ENCODE results near the gene MIOX.

DNA sequence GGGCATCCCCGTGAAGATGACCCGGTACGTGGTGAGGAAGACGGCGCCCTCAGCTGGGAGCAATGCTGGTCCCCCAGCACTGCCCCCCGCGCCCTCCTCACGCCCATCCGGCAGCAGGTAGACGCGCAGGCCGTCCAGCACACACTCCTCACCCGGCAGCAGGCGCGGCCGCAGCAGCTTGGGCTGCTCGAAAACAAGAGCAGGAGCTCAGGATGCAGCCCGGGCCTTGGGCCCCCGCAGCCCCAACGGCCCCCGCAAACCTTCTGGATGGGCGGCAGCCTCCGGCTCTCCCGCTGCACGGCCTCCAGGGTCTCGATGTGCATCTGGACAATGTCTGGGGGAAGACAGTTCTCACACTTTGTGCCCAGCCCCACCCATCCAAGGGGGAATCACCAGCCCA, 25.1 kb upstream of the MIOX start:
- TF ChIP-seq EZH2 (IDR thresholded peaks at IDR 0.05; ENCODE audit: borderline replicate concordance, insufficient read depth, low read length, poor library complexity, severe bottlenecking) (no peak), TAF1 (IDR thresholded peaks at IDR 0.05; ENCODE audit: low read depth) (no peak)
- TF ChIP-seq, protein P1, sequence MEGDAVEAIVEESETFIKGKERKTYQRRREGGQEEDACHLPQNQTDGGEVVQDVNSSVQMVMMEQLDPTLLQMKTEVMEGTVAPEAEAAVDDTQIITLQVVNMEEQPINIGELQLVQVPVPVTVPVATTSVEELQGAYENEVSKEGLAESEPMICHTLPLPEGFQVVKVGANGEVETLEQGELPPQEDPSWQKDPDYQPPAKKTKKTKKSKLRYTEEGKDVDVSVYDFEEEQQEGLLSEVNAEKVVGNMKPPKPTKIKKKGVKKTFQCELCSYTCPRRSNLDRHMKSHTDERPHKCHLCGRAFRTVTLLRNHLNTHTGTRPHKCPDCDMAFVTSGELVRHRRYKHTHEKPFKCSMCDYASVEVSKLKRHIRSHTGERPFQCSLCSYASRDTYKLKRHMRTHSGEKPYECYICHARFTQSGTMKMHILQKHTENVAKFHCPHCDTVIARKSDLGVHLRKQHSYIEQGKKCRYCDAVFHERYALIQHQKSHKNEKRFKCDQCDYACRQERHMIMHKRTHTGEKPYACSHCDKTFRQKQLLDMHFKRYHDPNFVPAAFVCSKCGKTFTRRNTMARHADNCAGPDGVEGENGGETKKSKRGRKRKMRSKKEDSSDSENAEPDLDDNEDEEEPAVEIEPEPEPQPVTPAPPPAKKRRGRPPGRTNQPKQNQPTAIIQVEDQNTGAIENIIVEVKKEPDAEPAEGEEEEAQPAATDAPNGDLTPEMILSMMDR (IDR thresholded peaks at IDR 0.05; ENCODE audit: poor library complexity, severe bottlenecking) = no peak
